BE2C (cell line): ENCODE measurements around the gene DENND4B.

ENCODE experiments used
- DNase-seq: peaks from one replicate; pipeline ENCODE4 v3.0.0-alpha.2; 2020
- H3K27me3 ChIP-seq: fragments of 250-450 bp; sonication (Bioruptor Pico); 2 replicates; pipeline ENCODE4 v1.5.1; 2020; ENCODE audit warnings: mild to moderate bottlenecking
- H3K36me3 ChIP-seq: fragments of 250-450 bp; sonication (Bioruptor Pico); 2 replicates; pipeline ENCODE4 v1.5.1; 2020; ENCODE audit warnings: mild to moderate bottlenecking
- H3K4me1 ChIP-seq: fragments of 250-450 bp; sonication (Bioruptor Pico); 2 replicates; pipeline ENCODE4 v1.5.1; 2020
- H3K4me3 ChIP-seq: 2 replicates; pipeline ENCODE4 v1.5.1; 2011; ENCODE audit warnings: low read depth, low read length
- H3K9me3 ChIP-seq: fragments of 250-450 bp; sonication (Bioruptor Pico); 2 replicates; pipeline ENCODE4 v1.5.1; 2020
- TF ChIP-seq, protein P1 (sequence below): IDR thresholded peaks from 2 replicates; pipeline ENCODE4 v1.5.1; 2012; ENCODE audit warnings: mild to moderate bottlenecking, low read depth, low read length

Gene DENND4B

DNA sequence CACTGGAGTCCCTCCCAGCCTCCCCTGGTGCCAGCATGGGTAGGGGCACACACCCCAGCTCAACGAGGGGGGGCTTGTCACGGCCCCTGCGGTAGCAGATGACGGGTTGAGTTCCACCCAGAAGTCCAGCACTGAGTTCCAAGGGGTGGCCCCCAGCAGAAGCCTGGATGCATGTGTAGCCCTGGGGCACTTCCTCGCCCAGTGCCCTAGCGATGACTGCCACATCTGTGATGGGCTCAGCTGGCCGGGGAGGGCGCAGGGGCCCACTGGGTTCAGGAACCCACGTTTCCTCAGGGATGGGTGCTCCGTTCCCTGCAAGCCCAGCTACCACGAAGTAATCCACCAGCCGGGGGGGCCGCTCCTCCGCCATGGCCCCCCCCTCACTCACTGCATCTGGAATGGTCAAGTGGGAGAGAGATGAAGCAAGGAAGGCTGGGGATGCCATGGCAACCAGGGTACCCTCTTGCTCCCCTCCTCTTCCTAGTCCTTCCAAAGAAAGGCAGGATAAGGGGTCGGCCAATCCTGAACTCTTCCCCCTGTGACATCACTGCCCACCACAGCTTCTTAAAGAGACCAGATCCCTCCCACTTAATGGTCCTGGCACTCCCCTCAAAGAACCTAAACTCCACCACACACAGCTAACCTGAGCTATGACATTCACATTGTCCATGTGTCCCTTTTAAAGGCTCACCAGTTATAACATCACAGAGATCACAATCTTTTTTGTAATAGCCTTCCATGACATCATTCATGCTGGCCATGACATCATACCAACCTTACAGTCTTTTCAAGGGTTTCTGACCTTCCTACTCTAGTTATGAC, 2.3 kb downstream of the DENND4B start:
- TF ChIP-seq, protein P1, sequence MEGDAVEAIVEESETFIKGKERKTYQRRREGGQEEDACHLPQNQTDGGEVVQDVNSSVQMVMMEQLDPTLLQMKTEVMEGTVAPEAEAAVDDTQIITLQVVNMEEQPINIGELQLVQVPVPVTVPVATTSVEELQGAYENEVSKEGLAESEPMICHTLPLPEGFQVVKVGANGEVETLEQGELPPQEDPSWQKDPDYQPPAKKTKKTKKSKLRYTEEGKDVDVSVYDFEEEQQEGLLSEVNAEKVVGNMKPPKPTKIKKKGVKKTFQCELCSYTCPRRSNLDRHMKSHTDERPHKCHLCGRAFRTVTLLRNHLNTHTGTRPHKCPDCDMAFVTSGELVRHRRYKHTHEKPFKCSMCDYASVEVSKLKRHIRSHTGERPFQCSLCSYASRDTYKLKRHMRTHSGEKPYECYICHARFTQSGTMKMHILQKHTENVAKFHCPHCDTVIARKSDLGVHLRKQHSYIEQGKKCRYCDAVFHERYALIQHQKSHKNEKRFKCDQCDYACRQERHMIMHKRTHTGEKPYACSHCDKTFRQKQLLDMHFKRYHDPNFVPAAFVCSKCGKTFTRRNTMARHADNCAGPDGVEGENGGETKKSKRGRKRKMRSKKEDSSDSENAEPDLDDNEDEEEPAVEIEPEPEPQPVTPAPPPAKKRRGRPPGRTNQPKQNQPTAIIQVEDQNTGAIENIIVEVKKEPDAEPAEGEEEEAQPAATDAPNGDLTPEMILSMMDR, result no peak
- no peak for DNase-seq
- Histone ChIP-seq H3K4me3 (no peak overlapping the region), H3K9me3 (no peaks in the 10 kb centered on the region), H3K27me3 (no peaks in the 10 kb centered on the region), H3K36me3 (peaks cover 25% of the 10 kb centered on the region), H3K4me1 (no peaks in the 10 kb centered on the region)

DNA sequence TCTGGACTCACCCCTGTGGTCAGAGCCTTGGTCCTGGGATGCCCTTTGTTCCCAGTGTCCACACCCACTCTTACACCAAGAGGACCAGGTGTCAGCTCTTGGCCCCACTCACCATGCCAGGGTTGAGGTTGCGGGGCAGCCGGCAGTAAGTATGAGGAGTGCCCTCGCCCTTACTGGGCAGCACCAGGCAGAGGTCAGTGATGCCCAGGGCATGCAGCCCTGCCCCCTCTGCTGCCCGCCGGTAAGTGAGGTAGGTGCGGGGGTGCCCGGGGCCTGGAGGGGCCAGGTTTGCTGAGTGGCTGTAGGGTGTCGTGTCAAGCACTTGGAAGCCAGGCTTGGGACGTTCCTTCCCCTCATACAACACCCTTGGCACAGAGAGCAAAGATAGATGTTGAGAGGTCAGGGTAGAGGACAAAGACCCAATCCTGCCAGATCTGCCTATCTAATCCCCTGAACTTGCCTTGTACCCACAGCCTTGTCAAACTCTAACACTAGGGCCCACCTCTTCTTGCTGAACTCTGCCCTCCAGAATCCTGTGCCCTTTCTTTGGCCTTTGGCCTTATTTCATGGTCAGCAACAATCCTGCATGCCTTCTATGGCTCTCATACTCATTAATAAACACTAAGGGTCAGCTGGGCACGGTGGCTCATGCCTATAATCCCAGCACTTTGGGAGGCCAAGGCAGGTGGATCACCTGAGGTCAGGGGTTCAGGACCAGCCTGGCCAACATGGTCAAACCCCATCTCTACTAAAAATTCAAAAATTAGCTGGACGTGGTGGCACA, 3.6 kb downstream of the DENND4B start:
- Histone ChIP-seq H3K4me3 (no peak overlapping the region), H3K9me3 (no peaks in the 10 kb centered on the region), H3K4me1 (no peaks in the 10 kb centered on the region), H3K27me3 (no peaks in the 10 kb centered on the region), H3K36me3 (peaks cover 25% of the 10 kb centered on the region)
- TF ChIP-seq, protein P1, result no peak
- DNase-seq, result no peak

DNA sequence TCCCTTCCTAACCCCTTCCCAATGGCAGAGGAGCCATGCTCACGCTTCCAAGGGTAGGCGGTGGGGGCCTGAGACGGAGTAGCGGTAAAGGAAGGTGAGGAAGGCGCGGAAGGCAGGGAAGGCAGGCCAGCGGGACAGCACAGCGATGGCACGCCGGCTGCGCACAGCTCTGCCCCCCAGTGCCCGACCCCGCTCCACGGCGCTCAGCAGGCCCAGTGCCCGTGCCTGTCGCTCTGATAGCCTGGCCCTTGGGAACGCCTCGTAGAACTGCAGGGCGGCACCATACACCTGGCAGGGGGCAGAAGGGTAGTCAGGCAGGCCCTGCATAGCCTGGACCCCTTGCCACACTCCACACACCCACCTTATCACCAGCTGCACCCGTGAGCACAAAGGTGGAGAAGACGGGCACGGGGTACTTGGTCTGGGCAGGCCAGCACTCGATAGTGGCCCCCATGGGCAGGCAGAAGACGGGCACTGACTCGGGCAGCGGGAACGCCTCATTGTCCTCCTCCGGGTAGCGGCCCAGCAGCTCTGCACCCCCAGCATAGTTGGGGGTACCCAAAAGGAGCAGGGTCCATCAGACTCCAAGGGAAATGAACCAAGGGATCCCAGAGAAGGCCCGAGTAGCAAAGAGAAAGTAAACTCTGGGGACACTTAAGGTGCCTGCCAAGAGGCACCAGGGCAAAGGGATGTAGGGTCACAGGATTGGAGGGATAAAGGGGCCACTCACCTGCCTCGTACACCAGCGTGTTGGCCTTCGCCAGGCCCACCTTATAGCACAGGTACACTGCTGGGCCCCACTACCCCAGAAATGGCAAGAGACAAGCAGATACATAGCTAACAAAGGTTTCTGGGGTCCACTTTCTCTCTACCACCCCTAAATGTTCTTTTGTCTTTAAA, 4.4 kb downstream of the DENND4B start:
- TF ChIP-seq, protein P1, result no peak
- H3K4me3 ChIP-seq, result no peak overlapping the region
- H3K36me3 ChIP-seq, result peaks cover 34% of the 10 kb centered on the region
- DNase-seq, result no peak
- no peaks in the 10 kb centered on the region for H3K9me3 ChIP-seq
- H3K27me3 ChIP-seq, result no peaks in the 10 kb centered on the region
- no peaks in the 10 kb centered on the region for H3K4me1 ChIP-seq

DNA sequence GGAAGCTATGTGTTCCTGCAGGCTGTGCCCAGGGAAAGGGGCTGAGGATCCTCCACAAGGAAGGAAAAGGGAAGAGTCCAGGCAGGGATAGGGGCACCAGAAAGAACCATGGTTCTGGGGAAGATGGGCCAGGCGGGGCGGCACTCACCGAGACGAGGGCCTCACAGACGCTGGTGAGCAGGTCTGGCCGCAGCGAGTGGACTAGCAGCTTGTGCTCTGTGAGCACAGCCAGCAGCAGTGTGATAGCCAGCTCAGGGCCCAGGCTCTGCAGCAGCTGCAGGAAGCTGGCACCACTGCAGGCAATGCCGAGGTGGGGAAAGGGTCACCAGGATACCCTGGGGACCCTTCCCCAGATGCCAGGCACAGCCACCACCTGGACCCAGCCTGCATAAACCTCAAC, 5.8 kb downstream of the DENND4B start:
- H3K4me3 ChIP-seq, result no peak overlapping the region
- peaks cover 46% of the 10 kb centered on the region for H3K36me3 ChIP-seq
- H3K9me3 ChIP-seq, result no peaks in the 10 kb centered on the region
- TF ChIP-seq, protein P1, result no peak
- no peak for DNase-seq
- no peaks in the 10 kb centered on the region for H3K4me1 ChIP-seq
- no peaks in the 10 kb centered on the region for H3K27me3 ChIP-seq

DNA sequence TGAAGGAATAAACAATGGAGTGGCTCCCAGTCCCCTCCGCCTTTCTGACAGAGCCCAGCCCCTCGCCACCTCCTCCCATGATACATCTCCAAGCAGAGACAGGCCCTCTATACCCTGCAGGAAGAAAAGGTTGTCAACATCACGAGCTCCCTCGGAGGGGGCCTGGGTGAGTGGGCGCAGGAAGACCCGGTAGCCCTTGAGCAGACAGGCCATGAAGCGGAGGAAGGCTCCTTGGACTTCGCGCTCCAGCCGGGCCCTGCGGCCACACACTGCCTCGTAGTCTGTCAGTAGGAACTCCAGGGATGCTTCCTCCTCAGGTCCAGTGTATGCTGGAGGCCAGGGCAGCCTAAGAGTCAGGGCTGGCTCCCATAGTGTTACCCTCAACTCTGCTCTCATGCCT, 7.0 kb downstream of the DENND4B start:
- H3K27me3 ChIP-seq, result no peaks in the 10 kb centered on the region
- no peaks in the 10 kb centered on the region for H3K9me3 ChIP-seq
- H3K36me3 ChIP-seq, result peaks cover 46% of the 10 kb centered on the region
- DNase-seq, result no peak
- H3K4me3 ChIP-seq, result no peak overlapping the region
- no peaks in the 10 kb centered on the region for H3K4me1 ChIP-seq
- TF ChIP-seq, protein P1, result no peak
